A673 (cell line): ENCODE results near the gene ITGB2. TPM values are rescaled to one million over a fixed set of nuclear protein-coding genes. Genes with fewer than 3 reads are reported as not detected.

ENCODE experiments used
- BruUV-seq: library from RNA; stranded (reverse); fragments of 400-500 nt; replicated peaks from 2 replicates; lab custom pipeline; 2021; lab: Mats Ljungman, UMichigan
- CTCF ChIA-PET: fragments of 300-600 bp; sonication (Branson Sonifier 250); formaldehyde crosslinking; loops from one replicate; lab custom pipeline; 2022; ENCODE audit warnings: antibody characterized with exemption; lab: Charles Lee
- POLR2A ChIA-PET: fragments of 300-600 bp; sonication (Branson Sonifier 250); formaldehyde crosslinking; loops from one replicate; lab custom pipeline; 2022; ENCODE audit warnings: antibody characterized with exemption; ENCODE audit not compliant: low non-redundant PET; lab: Charles Lee
- DNase-seq: peaks from one replicate; pipeline ENCODE4 v3.0.0-alpha.2; 2015; ENCODE audit warnings: low spot score
- H3K27ac ChIP-seq: fragments of 200-600 bp; sonication (generic); 2 replicates; pipeline ENCODE4 v1.5.1; 2016; ENCODE audit warnings: mixed run types, low read depth, mild to moderate bottlenecking, mixed read lengths, antibody characterized with exemption, low read length; ENCODE audit not compliant: poor library complexity, severe bottlenecking
- H3K27me3 ChIP-seq: fragments of 200-600 bp; sonication (generic); replicated peaks from 2 replicates; pipeline ENCODE4 v1.6.1; 2017; ENCODE audit warnings: mixed run types, low read depth, mild to moderate bottlenecking, mixed read lengths, antibody characterized with exemption, low read length; ENCODE audit not compliant: insufficient read depth, poor library complexity
- H3K36me3 ChIP-seq: fragments of 200-600 bp; sonication (generic); 2 replicates; pipeline ENCODE4 v1.6.1; 2016; ENCODE audit warnings: mixed run types, mild to moderate bottlenecking, mixed read lengths, antibody characterized with exemption, low read length; ENCODE audit not compliant: insufficient read depth, poor library complexity, severe bottlenecking
- H3K4me1 ChIP-seq: fragments of 200-600 bp; sonication (generic); 2 replicates; pipeline ENCODE4 v1.6.1; 2017; ENCODE audit warnings: mixed run types, mild to moderate bottlenecking, mixed read lengths, antibody characterized with exemption, low read length; ENCODE audit not compliant: insufficient read depth, poor library complexity, severe bottlenecking
- H3K4me3 ChIP-seq: fragments of 200-600 bp; sonication (generic); 2 replicates; pipeline ENCODE4 v1.5.1; 2016; ENCODE audit warnings: low read depth, mixed run types, mild to moderate bottlenecking, mixed read lengths, low read length; ENCODE audit not compliant: poor library complexity, severe bottlenecking
- H3K9me3 ChIP-seq: fragments of 200-600 bp; sonication (generic); 2 replicates; pipeline ENCODE4 v1.6.1; 2016; ENCODE audit warnings: mixed run types, low read depth, mild to moderate bottlenecking, mixed read lengths, antibody characterized with exemption, low read length; ENCODE audit not compliant: poor library complexity, severe bottlenecking
- EZH2 ChIP-seq: fragments of 200-600 bp; sonication (generic); IDR thresholded peaks from 2 replicates; pipeline ENCODE4 v1.6.1; 2017; ENCODE audit warnings: borderline replicate concordance, low read depth, mild to moderate bottlenecking, mixed read lengths, antibody characterized with exemption, low read length; ENCODE audit not compliant: poor library complexity, severe bottlenecking
- intact Hi-C: fragments of 100-400 bp; cut with micrococcal nuclease; formaldehyde crosslinking; loops from one replicate; pipeline ENCODE4 v1.10.0; 2022; ENCODE audit not compliant: unreplicated experiment
- total RNA-seq: library from RNA; stranded (reverse); gene quantifications from 2 replicates; pipeline ENCODE4 v1.2.3, GENCODE V29; 2021
- TF ChIP-seq, protein P1 (sequence below): fragments of 300-800, 200-600 bp; sonication (generic); conservative IDR thresholded peaks from 2 replicates; pipeline ENCODE4 v1.5.1; 2017; ENCODE audit warnings: low read depth, mild to moderate bottlenecking, antibody characterized with exemption, low read length, moderate library complexity, mixed read lengths

The ITGB2 gene
- total RNA-seq, 1 experiment from 2014 or later = 5.0 TPM

DNA sequence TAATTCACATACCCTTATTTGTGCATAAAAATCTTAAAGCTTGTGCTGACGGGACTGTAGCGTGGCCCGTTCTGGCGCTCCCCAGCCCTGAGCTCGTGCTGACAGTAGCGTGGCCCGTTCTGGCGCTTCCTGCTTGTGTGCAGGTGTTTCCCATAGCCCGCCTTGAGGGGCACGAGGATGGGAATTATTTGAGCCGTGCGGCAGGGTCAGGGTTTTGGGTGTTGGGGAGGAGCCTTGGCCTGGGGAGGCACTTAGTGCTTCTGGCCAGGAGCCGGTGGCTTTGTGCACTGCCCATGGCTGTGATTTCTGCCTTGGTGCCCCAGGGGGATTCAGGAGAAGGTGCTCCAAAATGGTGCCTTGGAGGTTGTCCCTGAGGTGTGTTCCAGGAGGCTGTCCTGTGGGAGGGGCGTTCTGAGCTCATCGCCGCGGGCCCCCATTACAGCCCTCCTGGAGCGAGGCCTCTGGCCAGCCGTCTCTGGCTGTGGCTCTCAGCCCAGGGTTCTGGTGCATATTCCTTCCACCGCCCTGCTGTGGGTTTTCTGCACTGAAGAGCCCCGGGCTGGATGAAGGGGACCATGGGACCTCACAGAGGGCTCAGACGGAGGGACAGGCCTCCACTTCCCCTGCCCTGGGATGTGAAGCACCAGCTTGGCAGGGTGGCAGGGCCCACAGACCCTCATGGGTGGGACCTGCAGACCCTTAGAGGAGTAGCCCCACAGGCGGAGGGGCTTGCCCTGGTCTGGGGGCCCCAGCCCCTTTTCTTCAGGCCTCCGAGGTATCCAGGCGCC is 25.7 kb upstream of the ITGB2 start:
- Histone ChIP-seq H3K4me1 (peaks cover 6% of the 10 kb centered on the region), H3K4me3 (no peak overlapping the region), H3K9me3 (no peaks in the 10 kb centered on the region), H3K27me3 (no peaks in the 10 kb centered on the region), H3K27ac (no peak overlapping the region), H3K36me3 (peaks cover 73% of the 10 kb centered on the region)
- POLR2A ChIA-PET = interaction anchor here (0.6 kb wide), 1 partner anchor 39 kb away, joined by 3 read pairs; no protein-coding TSS in a partner anchor
- CTCF ChIA-PET = interaction anchor here (0.5 kb wide), 1 partner anchor 1269 kb away, joined by 4 read pairs; no protein-coding TSS in a partner anchor
- BruUV-seq = no TSS peak
- intact Hi-C loops = loop anchor here (5.0 kb wide), 1 partner anchor 191 kb away; no protein-coding TSS in a partner anchor
- no peak for DNase-seq
- TF ChIP-seq, protein P1, sequence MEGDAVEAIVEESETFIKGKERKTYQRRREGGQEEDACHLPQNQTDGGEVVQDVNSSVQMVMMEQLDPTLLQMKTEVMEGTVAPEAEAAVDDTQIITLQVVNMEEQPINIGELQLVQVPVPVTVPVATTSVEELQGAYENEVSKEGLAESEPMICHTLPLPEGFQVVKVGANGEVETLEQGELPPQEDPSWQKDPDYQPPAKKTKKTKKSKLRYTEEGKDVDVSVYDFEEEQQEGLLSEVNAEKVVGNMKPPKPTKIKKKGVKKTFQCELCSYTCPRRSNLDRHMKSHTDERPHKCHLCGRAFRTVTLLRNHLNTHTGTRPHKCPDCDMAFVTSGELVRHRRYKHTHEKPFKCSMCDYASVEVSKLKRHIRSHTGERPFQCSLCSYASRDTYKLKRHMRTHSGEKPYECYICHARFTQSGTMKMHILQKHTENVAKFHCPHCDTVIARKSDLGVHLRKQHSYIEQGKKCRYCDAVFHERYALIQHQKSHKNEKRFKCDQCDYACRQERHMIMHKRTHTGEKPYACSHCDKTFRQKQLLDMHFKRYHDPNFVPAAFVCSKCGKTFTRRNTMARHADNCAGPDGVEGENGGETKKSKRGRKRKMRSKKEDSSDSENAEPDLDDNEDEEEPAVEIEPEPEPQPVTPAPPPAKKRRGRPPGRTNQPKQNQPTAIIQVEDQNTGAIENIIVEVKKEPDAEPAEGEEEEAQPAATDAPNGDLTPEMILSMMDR = no peak
- no peak for TF ChIP-seq EZH2

GRCh38 chr21:44944596-44944995 is 23.9 kb upstream of the ITGB2 start:
- ChIA-PET CTCF (no interaction called here), POLR2A (interaction anchor here (0.7 kb wide), 1 partner anchor 192 kb away, joined by 3 read pairs; no protein-coding TSS in a partner anchor)
- intact Hi-C loops = no loop called here
- TF ChIP-seq, protein P1 = no peak
- no peak for TF ChIP-seq EZH2
- H3K4me3 ChIP-seq = no peak overlapping the region
- H3K36me3 ChIP-seq = peaks cover 58% of the 10 kb centered on the region
- no peak overlapping the region for H3K27ac ChIP-seq
- peaks cover 11% of the 10 kb centered on the region for H3K4me1 ChIP-seq
- DNase-seq = no peak
- no TSS peak for BruUV-seq
- no peaks in the 10 kb centered on the region for H3K27me3 ChIP-seq
- no peaks in the 10 kb centered on the region for H3K9me3 ChIP-seq

- ChIA-PET CTCF (no interaction called here), POLR2A (no interaction called here)
Measured at GRCh38 chr21:44943686-44944550, 23.2 kb upstream of the ITGB2 start.

More at GRCh38 chr21:44943686-44944550, 23.2 kb upstream of the ITGB2 start:
- no TSS peak for BruUV-seq
- no peak for DNase-seq
- Histone ChIP-seq H3K36me3 (peaks cover 55% of the 10 kb centered on the region), H3K9me3 (no peaks in the 10 kb centered on the region), H3K4me1 (peaks cover 11% of the 10 kb centered on the region), H3K27me3 (no peaks in the 10 kb centered on the region), H3K27ac (no peak overlapping the region), H3K4me3 (no peak overlapping the region)
- intact Hi-C loops = no loop called here
- TF ChIP-seq, protein P1 = no peak
- no peak for TF ChIP-seq EZH2
